Measurements from ENCODE around the gene CD2BP2.

CD2BP2 gene

DNA sequence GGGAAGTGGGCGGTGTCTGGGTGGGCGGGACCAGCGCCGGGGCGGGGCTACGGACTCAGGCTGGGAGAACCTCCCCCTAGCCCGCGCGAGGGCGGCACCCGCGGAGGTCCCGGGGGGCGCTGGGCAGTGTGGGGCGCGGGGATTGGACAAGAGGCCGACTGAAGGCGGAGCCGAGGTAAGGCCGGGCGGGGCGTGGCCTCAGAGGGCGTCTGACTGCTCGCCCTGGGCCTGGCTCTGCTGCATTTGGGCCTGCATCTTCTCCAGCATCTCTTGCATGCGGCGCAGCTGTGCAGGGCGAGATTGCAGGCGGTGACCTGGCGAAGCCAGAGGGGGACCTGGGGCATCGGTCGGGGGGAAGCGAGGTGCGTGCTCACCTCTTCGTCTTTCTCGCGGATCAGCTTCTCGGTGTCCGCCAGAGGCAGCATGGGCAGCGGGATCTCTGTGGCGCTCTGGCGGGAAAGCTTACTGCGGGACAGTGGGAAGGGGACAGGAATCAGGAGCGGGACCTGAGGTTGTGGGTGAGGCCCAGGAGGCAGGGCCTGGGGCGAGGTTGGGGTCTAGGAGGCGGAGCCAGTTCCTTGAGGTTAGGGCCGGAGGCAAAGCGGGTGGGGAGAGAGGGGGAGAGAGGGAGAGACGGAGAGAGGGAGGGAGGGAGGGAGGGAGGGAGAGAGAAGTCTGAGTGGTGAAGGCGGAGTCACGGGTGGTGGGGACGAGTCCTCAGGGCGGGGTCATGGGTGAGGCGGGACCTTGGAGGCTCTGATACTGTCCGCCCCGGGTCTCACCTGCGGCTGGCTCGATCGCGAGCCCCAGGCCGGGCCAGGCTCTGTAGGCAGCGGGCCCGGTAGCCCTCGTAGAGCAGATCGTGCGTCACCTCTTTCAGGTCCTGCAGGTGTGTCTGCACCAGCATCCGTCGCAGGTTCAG, 23.4 kb upstream of the CD2BP2 start:
- peak; percentile 93 for DNase-seq (ENCODE audit: low read depth)
- in situ Hi-C loops (cut with HindIII; ENCODE audit: low sequenced_read_pairs), result loop anchor here (10.0 kb wide), 1 partner anchor 264 kb away; the partner anchor contains the start of gene GDPD3
- peak; percentile 33 for TF ChIP-seq CTCF (IDR thresholded peaks at IDR 0.05; ENCODE audit: low read depth, low read length, missing control alignments)
- peak overlapping the region; percentile 62 for H3K4me3 ChIP-seq (ENCODE audit: low read depth, low read length)

DNA sequence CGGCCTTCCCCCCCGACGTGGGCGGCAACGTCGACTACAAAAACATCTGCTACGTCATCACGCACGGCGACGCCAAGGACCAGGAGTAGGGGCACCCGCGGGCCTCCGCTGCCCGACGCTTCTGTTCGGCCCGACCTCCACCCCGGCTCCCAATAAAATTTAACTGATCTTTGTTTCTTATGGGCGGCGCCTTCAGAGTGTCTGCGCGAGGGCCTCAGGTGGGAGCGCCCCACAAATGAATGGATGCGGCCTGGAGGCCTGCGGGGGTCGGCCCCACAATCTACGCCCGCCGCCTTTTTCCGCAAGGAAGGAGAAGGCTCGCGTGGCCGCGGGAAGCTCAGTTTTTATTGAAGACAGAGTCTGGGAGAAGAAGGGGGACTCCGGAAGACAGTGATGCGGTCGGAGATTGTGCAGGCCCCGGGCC, 22.7 kb upstream of the CD2BP2 start:
- in situ Hi-C loops (cut with HindIII; ENCODE audit: low sequenced_read_pairs), result loop anchor here (10.0 kb wide), 1 partner anchor 263 kb away; the partner anchor contains the start of gene GDPD3
- DNase-seq (ENCODE audit: low read depth), result peak; percentile 64
- peak overlapping the region; percentile 62 for H3K4me3 ChIP-seq (ENCODE audit: low read depth, low read length)
- TF ChIP-seq CTCF (IDR thresholded peaks at IDR 0.05; ENCODE audit: low read depth, low read length, missing control alignments), result no peak

- TF ChIP-seq CTCF (IDR thresholded peaks at IDR 0.05; ENCODE audit: low read depth, low read length, missing control alignments), result no peak
- no peak for DNase-seq (ENCODE audit: low read depth)
- H3K4me3 ChIP-seq (ENCODE audit: low read depth, low read length), result peak overlapping the region; percentile 62
- in situ Hi-C loops (cut with HindIII; ENCODE audit: low sequenced_read_pairs), result loop anchor here (10.0 kb wide), 1 partner anchor 262 kb away; the partner anchor contains the start of gene GDPD3
Measured at GRCh38 chr16:30377050-30377811, 22.1 kb upstream of the CD2BP2 start.

DNA sequence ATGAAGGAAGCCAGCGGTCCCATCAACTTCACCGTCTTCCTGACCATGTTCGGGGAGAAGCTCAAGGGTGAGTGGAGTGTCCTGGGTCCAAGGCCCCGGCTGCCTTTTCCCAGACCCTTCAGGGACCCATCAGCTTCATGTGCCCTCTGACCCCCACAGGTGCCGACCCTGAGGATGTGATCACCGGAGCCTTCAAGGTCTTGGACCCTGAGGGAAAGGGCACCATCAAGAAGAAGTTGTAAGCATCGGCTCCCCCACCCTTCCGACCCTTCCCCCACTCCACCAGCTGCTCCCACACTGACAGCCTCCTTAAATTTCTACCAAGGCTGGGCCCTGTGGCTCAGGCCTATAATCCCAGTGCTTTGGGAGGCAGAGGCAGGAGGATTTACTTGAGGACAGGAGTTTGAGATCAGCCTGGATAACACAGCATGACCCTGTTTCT, 21.4 kb upstream of the CD2BP2 start:
- no peak for DNase-seq (ENCODE audit: low read depth)

DNA sequence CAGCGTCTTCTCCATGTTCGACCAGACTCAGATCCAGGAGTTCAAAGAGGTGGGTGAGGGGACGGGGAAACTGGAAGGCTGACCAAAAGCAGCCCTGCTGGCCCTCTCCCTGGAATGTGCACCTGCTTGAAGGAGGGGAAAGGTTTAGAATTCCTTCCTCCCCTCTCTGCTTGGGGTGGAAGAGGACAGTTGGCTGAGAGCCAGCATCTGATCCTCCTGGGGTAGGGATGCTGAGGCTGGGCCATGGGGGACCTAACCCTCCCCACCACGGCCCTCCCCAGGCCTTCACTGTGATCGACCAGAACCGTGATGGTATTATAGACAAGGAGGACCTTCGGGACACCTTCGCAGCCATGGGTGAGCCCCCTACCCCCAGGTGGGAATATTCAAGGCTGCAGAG, 20.8 kb upstream of the CD2BP2 start:
- H3K4me3 ChIP-seq (ENCODE audit: low read depth, low read length), result no peak overlapping the region
- DNase-seq (ENCODE audit: low read depth), result no peak
- in situ Hi-C loops (cut with HindIII; ENCODE audit: low sequenced_read_pairs), result loop anchor here (10.0 kb wide), 1 partner anchor 261 kb away; the partner anchor contains the start of gene GDPD3
- no peak for TF ChIP-seq CTCF (IDR thresholded peaks at IDR 0.05; ENCODE audit: low read depth, low read length, missing control alignments)

More for the DNA sequence above, 21.4 kb upstream of the CD2BP2 start:
- H3K4me3 ChIP-seq (ENCODE audit: low read depth, low read length), result no peak overlapping the region
- TF ChIP-seq CTCF (IDR thresholded peaks at IDR 0.05; ENCODE audit: low read depth, low read length, missing control alignments), result no peak
- in situ Hi-C loops (cut with HindIII; ENCODE audit: low sequenced_read_pairs), result loop anchor here (10.0 kb wide), 1 partner anchor 262 kb away; the partner anchor contains the start of gene GDPD3

GRCh38 chr16:30374538-30374937, 19.4 kb upstream of the CD2BP2 start, which contains the start of gene MYL11:
Gene MYL11 (plus strand): TSS chr16:30374802. CDS start chr16:30374858, 56 bp downstream.
- DNase-seq (ENCODE audit: low read depth), result no peak
- no peak for TF ChIP-seq CTCF (IDR thresholded peaks at IDR 0.05; ENCODE audit: low read depth, low read length, missing control alignments)
- no peak within 1 kb of the TSS for H3K4me3 ChIP-seq (ENCODE audit: low read depth, low read length)
- in situ Hi-C loops (cut with HindIII; ENCODE audit: low sequenced_read_pairs), result loop anchor here (10.0 kb wide), 1 partner anchor 260 kb away; the partner anchor contains the start of gene GDPD3

All from astrocyte of the cerebellum (primary cell).